IPS DF 6.9 (cell line): ENCODE measurements around the gene ALAS1.

Experiments used
- DNase-seq: peaks from one replicate; pipeline ENCODE4 v3.0.0-alpha.2; 2013; ENCODE audit warnings: low read depth, low spot score
- H3K27ac ChIP-seq: one replicate; pipeline ENCODE4 v1.5.1; 2013; ENCODE audit warnings: low read length, control low read depth
- H3K27me3 ChIP-seq: 2 replicates; pipeline ENCODE4 v1.6.1; 2013; ENCODE audit warnings: mild to moderate bottlenecking, low read length; ENCODE audit not compliant: control insufficient read depth, insufficient read depth
- H3K36me3 ChIP-seq: 2 replicates; pipeline ENCODE4 v1.6.1; 2013; ENCODE audit warnings: low read length; ENCODE audit not compliant: control insufficient read depth, insufficient read depth
- H3K4me1 ChIP-seq: 2 replicates; pipeline ENCODE4 v1.6.1; 2013; ENCODE audit warnings: low read length; ENCODE audit not compliant: control insufficient read depth, insufficient read depth
- H3K4me3 ChIP-seq: 2 replicates; pipeline ENCODE4 v1.5.1; 2013; ENCODE audit warnings: mild to moderate bottlenecking, low read length
- H3K9me3 ChIP-seq: 2 replicates; pipeline ENCODE4 v1.6.1; 2013; ENCODE audit warnings: low read length, inconsistent platforms; ENCODE audit not compliant: control insufficient read depth, insufficient read depth
- WGBS: extraction: QIAGEN DNeasy Blood & Tissue Kit; methylation state at CpG from one replicate; pipeline ENCODE4 v1.1.7; 2013; ENCODE audit warnings: mixed read lengths, missing lambda C conversion rate; ENCODE audit not compliant: insufficient read length, insufficient coverage; 5-methylcytosine and 5-hydroxymethylcytosine counted together

Gene ALAS1

GRCh38 chr3:52210550-52211046, 12.6 kb downstream of the ALAS1 start:
- no peak overlapping the region for H3K27ac ChIP-seq
- WGBS = no CpG with 5 or more reads among the region's 6 CpGs
- H3K27me3 ChIP-seq = no peaks in the 10 kb centered on the region
- DNase-seq = no peak
- no peak overlapping the region for H3K4me3 ChIP-seq
- no peaks in the 10 kb centered on the region for H3K9me3 ChIP-seq
- no peaks in the 10 kb centered on the region for H3K4me1 ChIP-seq
- peaks cover 36% of the 10 kb centered on the region for H3K36me3 ChIP-seq

DNA sequence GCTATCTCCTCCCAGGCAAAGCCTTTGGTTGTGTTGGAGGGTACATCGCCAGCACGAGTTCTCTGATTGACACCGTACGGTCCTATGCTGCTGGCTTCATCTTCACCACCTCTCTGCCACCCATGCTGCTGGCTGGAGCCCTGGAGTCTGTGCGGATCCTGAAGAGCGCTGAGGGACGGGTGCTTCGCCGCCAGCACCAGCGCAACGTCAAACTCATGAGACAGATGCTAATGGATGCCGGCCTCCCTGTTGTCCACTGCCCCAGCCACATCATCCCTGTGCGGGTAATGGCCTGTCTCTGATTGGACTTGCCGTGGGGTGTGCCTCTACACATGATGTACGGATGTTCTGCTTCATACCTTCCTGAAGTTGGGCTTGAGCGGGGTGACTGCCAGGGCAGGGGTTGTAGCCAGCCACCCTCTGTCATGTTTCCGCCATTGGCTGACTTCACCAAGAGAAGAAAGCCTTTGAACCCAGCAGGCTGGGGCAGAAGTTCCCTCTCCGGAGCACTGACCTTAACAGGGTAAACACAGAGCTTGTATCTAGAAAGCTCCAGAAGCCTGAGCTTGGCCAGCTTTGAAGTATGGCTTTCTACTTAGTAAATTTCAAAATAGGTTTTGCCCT, 13.4 kb downstream of the ALAS1 start:
- WGBS = no CpG with 5 or more reads among the region's 18 CpGs
- Histone ChIP-seq H3K27ac (no peak overlapping the region), H3K27me3 (no peaks in the 10 kb centered on the region), H3K36me3 (peaks cover 35% of the 10 kb centered on the region), H3K4me3 (no peak overlapping the region; the same call in 1 of the 2 replicates), H3K4me1 (no peaks in the 10 kb centered on the region), H3K9me3 (no peaks in the 10 kb centered on the region)
- DNase-seq = no peak

GRCh38 chr3:52213005-52213404, 15.0 kb downstream of the ALAS1 start:
- Histone ChIP-seq H3K4me3 (no peak overlapping the region), H3K4me1 (no peaks in the 10 kb centered on the region), H3K9me3 (no peaks in the 10 kb centered on the region), H3K27me3 (no peaks in the 10 kb centered on the region), H3K27ac (no peak overlapping the region), H3K36me3 (peaks cover 31% of the 10 kb centered on the region)
- WGBS = no CpG with 5 or more reads among the region's 8 CpGs
- DNase-seq = no peak

DNA sequence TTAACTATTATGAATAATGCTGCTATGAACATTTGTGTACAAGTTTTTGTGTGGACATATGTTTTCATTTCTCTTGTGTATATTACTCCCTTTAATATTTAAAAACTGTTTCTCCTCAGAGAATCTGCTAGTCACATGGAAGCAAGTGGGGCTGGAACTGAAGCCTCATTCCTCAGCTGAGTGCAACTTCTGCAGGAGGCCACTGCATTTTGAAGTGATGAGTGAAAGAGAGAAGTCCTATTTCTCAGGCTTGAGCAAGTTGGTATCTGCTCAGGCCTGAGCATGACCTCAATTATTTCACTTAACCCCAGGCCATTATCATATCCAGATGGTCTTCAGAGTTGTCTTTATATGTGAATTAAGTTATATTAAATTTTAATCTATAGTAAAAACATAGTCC, 15.9 kb downstream of the ALAS1 start:
- peaks cover 28% of the 10 kb centered on the region for H3K36me3 ChIP-seq
- no peak for DNase-seq
- H3K4me3 ChIP-seq = no peak overlapping the region
- H3K27me3 ChIP-seq = no peaks in the 10 kb centered on the region
- H3K9me3 ChIP-seq = no peaks in the 10 kb centered on the region
- no peak overlapping the region for H3K27ac ChIP-seq
- H3K4me1 ChIP-seq = no peaks in the 10 kb centered on the region

- H3K27me3 ChIP-seq = no peaks in the 10 kb centered on the region
- DNase-seq = no peak
- H3K27ac ChIP-seq = no peak overlapping the region
- H3K4me1 ChIP-seq = no peaks in the 10 kb centered on the region
- H3K9me3 ChIP-seq = no peaks in the 10 kb centered on the region
- WGBS = no CpG with 5 or more reads among the region's 7 CpGs
- H3K4me3 ChIP-seq = no peak overlapping the region
- peaks cover 23% of the 10 kb centered on the region for H3K36me3 ChIP-seq
Measured at GRCh38 chr3:52215351-52215750, 17.4 kb downstream of the ALAS1 start.

GRCh38 chr3:52216585-52217408, 18.8 kb downstream of the ALAS1 start:
- no peaks in the 10 kb centered on the region for H3K9me3 ChIP-seq
- H3K36me3 ChIP-seq = peaks cover 16% of the 10 kb centered on the region; the same call in 1 of the 2 replicates
- no peak overlapping the region for H3K4me3 ChIP-seq
- no CpG with 5 or more reads among the region's 13 CpGs for WGBS
- H3K4me1 ChIP-seq = no peaks in the 10 kb centered on the region
- no peaks in the 10 kb centered on the region for H3K27me3 ChIP-seq
- no peak for DNase-seq
- H3K27ac ChIP-seq = no peak overlapping the region

DNA sequence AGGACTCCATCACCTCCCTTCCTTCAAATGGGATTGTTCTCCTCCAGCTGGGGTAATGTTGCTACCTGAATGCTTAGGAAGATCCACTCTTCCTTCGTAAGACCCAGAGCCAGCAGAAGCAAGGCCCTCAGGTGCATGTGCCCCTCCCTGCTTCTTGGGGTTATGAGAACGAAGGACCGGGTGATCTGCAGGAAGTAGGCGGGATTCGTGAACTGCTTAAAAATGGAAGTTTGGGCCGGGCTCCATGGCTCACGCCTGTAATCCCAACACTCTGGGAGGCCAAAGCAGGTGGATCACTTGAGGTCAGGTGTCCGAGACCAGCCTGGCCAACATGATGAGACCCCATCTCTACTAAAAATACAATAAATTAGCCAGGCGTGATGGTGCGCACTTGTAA, 19.4 kb downstream of the ALAS1 start:
- no peaks in the 10 kb centered on the region for H3K4me1 ChIP-seq
- H3K4me3 ChIP-seq = no peak overlapping the region
- no peaks in the 10 kb centered on the region for H3K9me3 ChIP-seq
- no peaks in the 10 kb centered on the region for H3K27me3 ChIP-seq
- peaks cover 12% of the 10 kb centered on the region; the same call in 1 of the 2 replicates for H3K36me3 ChIP-seq
- no peak overlapping the region for H3K27ac ChIP-seq
- WGBS = no CpG with 5 or more reads among the region's 10 CpGs
- DNase-seq = no peak

- peaks cover 9% of the 10 kb centered on the region; the same call in 1 of the 2 replicates for H3K36me3 ChIP-seq
- H3K9me3 ChIP-seq = no peaks in the 10 kb centered on the region
- no peaks in the 10 kb centered on the region for H3K4me1 ChIP-seq
- H3K27me3 ChIP-seq = no peaks in the 10 kb centered on the region
- H3K4me3 ChIP-seq = no peak overlapping the region
- no peak for DNase-seq
- H3K27ac ChIP-seq = no peak overlapping the region
- WGBS = no CpG with 5 or more reads among the region's 3 CpGs
Measured at GRCh38 chr3:52218026-52218425, 20.1 kb downstream of the ALAS1 start.

- Histone ChIP-seq H3K4me1 (no peaks in the 10 kb centered on the region), H3K36me3 (peaks cover 8% of the 10 kb centered on the region; the same call in 1 of the 2 replicates)
Measured at GRCh38 chr3:52218454-52218853, 20.5 kb downstream of the ALAS1 start.

GRCh38 chr3:52218937-52219650, 21.1 kb downstream of the ALAS1 start:
- H3K36me3 ChIP-seq = peaks cover 8% of the 10 kb centered on the region; the same call in 1 of the 2 replicates
- no peak overlapping the region for H3K4me3 ChIP-seq
- H3K9me3 ChIP-seq = no peaks in the 10 kb centered on the region
- H3K27ac ChIP-seq = no peak overlapping the region
- no CpG with 5 or more reads among the region's 6 CpGs for WGBS
- H3K27me3 ChIP-seq = no peaks in the 10 kb centered on the region
- no peak for DNase-seq
- H3K4me1 ChIP-seq = no peaks in the 10 kb centered on the region

More at GRCh38 chr3:52218454-52218853, 20.5 kb downstream of the ALAS1 start:
- no CpG with 5 or more reads among the region's 12 CpGs for WGBS
- Histone ChIP-seq H3K27ac (no peak overlapping the region), H3K27me3 (no peaks in the 10 kb centered on the region), H3K4me3 (no peak overlapping the region), H3K9me3 (no peaks in the 10 kb centered on the region)
- DNase-seq = no peak
